Brain pericyte (primary cell): ENCODE measurements around the gene NEDD1.
A peak's percentile ranks its signal among the peaks of the same experiment; 100 is the strongest.

ENCODE experiments used
- DNase-seq: peaks from one replicate; pipeline ENCODE4 v3.0.0-alpha.2; 2012; ENCODE audit warnings: low read depth, low spot score

Gene NEDD1, protein sequence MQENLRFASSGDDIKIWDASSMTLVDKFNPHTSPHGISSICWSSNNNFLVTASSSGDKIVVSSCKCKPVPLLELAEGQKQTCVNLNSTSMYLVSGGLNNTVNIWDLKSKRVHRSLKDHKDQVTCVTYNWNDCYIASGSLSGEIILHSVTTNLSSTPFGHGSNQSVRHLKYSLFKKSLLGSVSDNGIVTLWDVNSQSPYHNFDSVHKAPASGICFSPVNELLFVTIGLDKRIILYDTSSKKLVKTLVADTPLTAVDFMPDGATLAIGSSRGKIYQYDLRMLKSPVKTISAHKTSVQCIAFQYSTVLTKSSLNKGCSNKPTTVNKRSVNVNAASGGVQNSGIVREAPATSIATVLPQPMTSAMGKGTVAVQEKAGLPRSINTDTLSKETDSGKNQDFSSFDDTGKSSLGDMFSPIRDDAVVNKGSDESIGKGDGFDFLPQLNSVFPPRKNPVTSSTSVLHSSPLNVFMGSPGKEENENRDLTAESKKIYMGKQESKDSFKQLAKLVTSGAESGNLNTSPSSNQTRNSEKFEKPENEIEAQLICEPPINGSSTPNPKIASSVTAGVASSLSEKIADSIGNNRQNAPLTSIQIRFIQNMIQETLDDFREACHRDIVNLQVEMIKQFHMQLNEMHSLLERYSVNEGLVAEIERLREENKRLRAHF

DNA sequence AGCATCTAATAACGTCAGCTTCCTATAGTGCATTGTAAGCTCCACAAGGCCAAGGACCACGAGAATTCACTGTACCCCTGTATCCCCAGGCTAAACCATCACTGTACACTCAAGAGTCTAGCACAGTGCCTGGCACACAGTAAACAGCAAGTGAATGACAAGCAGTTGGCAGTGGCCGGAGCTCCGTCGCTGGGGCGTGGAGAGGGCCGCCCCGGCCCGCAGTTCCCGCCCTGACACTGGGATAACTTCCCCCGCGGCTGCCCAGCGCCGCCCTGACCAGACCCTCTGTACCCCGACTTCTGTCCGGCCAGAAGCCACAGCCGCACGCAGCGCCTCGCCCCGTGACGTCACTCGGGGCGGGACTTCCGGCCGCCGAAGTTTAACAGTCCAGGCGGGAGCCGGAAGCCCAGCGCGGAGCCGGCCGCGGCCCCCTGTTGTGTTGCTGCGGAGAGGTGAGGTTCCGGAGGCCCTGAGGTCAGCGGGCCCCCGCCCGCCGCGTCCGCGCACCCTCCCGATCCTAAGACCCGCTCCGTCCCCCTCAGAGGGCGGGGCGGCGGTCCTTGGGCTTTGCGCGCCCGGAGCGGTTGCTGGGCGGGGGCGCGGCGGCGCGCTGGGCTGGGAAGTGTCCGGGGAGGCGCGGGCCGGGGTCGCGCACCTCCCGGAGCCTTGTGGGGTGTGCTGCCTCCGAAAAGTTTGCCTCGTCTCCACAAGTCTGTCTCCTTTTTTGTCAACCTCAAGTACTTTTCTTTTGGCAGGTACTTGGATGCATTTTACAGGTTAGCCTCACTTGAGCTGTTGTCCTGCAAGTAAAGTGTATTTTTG lies at the start of gene NEDD1:
TSS of gene NEDD1 (plus strand) at position 409 of the 822 bp plus-strand sequence. CDS start 2,503 bp downstream, outside the sequence.
- peak; percentile 34 for DNase-seq

GRCh38 chr12:96858162-96858561 lies 48.9 kb upstream of the NEDD1 start:
- DNase-seq: no peak

DNA sequence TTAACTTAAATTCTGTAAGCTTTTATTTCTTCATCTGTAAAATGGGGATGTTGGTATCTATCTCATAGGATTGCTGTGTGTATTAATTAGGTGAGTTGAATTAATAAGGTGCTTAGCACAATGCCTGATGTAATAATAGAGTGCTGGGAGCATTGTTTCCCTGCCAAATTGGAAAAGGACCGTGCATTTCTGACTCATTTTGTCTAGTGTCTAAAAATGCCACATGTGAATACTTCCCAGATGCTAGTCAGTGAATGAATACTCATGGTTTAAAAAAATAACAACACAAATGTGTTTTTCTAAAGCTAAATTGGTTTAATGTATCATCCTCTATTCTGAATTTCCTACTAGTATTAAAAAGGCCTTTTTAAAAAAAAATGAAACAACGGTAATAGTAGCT lies 45.4 kb upstream of the NEDD1 start:
- DNase-seq: no peak

DNA sequence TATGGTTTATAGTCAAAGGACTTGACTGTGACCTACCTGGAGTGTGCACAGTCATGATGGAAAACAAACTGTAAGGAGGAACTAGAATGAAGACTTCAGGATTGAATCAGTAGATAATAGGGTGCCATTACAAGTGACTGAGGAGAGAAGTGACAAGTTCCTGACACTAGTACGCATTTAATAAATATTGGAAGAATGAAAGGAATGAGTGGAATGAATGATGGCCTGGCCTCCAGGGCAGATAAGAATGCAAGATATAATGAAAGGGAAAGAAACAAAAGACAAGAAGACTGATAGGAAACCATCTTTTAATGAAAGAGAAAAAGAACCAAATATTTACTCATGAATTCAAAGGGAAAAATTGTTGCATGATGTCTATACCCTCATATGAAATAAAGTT lies 44.7 kb upstream of the NEDD1 start:
- no peak for DNase-seq

DNA sequence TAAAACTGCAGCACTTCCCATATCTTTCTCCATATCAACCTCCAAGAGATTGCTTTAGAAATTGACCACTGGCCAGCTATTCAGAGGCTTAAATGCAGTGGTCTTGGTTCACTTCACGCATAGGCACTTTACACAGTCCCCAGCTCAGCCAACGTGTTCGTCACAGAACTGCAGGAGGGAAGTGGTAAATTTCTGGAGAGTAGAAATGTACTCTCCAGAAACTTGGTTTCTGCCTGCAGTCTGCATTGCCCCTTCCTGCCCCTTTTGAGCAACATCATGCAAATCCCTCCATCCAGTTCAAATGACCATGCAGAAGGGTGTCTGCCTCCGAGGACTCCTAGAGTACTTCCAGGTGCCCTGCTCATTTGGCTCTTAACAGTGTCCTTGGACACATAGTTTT lies 42.7 kb upstream of the NEDD1 start:
- no peak for DNase-seq

- no peak for DNase-seq
Observed at GRCh38 chr12:96866801-96867590, 40.1 kb upstream of the NEDD1 start.

- DNase-seq: no peak
Observed at GRCh38 chr12:96870946-96871345, 36.1 kb upstream of the NEDD1 start.

- DNase-seq: no peak
Observed at GRCh38 chr12:96872961-96873360, 34.1 kb upstream of the NEDD1 start.

DNA sequence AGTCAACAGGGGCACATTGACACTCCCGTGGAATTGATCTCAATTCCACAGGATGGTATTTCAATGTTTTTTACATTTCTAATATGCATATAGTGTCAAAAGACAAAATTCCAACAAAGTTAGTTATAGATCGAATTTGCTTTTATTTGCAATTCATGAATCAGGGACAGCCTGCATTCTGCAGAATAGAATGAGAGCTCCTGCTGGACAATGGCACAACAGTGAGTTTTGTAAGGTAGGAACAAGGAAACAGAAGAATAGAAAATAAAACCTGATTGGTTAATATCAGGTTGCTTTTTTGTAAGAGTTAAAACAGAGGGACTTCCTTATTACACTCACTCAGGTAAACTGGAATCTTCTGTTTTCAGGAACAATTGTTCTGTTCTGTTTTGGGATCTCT lies 32.8 kb upstream of the NEDD1 start:
- no peak for DNase-seq

DNA sequence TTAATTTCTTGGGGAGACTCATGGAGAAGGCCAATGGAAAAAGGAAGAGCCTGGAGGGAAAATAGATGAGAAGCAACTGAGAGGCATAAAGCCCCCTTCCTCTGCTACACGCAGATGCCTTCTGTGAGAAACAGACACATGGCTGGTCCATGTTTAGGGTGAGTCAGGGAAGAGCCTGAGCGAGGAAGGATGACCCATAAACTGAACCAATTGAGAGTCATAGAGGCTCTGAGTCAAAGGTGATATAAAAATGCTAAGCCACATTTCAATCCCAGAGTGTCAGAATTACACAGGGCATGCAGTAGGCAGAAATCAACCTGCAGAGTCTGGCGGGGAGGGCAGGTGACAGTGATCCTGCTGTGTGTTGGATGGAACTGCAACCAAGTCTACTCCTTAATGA lies 30.1 kb upstream of the NEDD1 start:
- no peak for DNase-seq

GRCh38 chr12:96878704-96879103 lies 28.4 kb upstream of the NEDD1 start:
- no peak for DNase-seq

- no peak for DNase-seq
Observed at GRCh38 chr12:96879301-96879700, 27.8 kb upstream of the NEDD1 start.

GRCh38 chr12:96880220-96880619 lies 26.8 kb upstream of the NEDD1 start:
- DNase-seq: no peak

GRCh38 chr12:96881608-96882007 lies 25.4 kb upstream of the NEDD1 start:
- DNase-seq: no peak

DNA sequence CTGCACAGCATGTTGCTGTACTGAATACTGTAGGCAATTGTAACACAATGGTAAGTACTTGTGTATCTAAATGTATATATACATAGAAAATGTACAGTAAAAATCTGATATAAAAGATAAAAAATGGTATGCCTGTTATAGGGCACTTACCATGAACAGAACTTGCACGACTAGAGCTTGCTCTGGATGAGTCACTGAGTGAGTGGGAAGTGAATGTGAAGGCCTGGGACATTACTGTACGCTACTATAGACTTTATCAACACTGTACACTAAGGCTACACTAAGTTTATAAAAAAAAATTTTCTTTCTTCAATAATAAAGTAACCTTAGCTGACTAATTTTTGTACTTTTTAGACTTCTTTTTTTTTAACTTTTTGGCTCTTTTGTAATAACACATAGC lies 24.2 kb upstream of the NEDD1 start:
- no peak for DNase-seq

- no peak for DNase-seq
Observed at GRCh38 chr12:96883571-96883970, 23.5 kb upstream of the NEDD1 start.

- DNase-seq: no peak
Observed at GRCh38 chr12:96886998-96887677, 19.9 kb upstream of the NEDD1 start.

DNA sequence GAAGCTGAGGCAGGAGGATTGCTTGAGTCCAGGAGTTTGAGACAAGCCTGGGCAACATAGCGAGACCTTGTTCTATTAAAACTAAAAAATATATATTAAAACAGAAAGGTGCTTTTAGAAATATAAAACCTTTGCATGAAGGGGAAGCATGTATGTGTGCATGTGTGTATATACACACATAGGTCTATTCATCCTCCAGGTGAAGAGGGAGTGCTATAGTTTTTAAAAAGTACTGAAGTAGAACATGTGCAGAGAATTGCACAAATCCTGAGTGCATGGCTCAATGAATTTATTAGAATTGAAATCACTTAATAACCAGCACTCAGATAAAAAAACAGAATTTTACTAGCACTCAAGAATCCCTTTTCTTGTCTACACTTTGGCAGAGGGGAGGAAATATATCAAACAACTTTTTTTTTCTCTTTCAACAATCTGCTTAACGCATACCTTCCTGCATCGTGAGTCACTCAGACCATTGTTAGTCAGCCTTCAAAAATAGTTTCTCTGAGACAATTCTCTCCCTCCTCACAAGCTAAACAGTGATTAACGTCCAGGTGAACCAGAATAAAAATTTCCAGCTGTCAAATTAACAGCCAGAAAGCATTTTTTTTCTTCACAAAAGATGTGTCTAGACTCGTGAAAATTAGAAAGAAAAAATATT lies 17.7 kb upstream of the NEDD1 start:
- no peak for DNase-seq

DNA sequence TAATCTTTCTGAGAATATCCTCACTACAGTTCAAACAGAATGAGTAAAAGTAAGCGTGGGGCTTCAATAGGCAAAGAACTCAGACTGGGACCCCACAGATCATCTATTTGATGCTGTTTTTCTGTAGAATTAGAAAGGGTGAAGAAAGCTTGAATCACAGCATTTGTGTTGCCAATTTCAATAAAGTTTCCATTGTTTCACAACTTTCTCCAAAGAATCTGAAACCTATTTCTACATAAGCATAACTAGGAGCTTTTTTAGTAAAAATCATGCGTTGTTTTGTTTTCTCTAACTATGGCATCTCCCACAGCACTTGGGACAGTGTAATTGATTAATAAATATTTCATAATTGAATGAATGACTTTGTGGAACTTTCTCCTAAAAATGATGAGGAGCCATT lies 16.7 kb upstream of the NEDD1 start:
- DNase-seq: no peak

DNA sequence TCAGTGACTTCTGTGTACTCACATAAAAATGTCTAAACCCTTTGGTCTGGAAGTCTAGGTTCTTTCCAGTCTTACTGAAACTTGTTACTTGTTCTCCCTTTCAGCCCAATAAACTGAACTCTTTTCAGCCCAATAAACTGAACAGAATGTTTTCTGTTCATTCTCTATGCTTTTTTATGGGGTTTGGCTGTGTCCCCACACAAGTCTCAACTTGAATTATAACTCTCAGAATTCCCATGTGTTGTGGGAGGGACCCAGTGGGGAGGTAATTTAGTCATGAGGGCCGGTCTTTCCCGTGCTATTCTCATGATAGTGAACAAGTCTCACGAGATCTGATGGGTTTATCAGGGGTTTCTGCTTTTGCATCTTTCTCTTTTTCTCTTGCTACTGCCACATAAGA lies 15.0 kb upstream of the NEDD1 start:
- DNase-seq: no peak
